Tibial nerve (tissue), 4 donors: ENCODE measurements around the gene UBE2E2.

ENCODE experiments used
- EP300 ChIP-seq, 2 donors: sonication (generic); formaldehyde crosslinking; IDR thresholded peaks; one replicate each; pipeline ENCODE4 v1.6.1; 2017; ENCODE audit warnings: antibody characterized with exemption in 2 of 2, mild to moderate bottlenecking in 1 of 2
- POLR2A ChIP-seq, 2 donors: fragments of 450-650 bp; IDR thresholded peaks; one replicate each; pipeline ENCODE4 v1.6.1; 2017; ENCODE audit warnings: antibody characterized with exemption in 2 of 2, mild to moderate bottlenecking in 2 of 2, moderate library complexity in 2 of 2
- TF ChIP-seq, protein P1 (sequence below), 5 experiments: fragments of 200-600 bp in 3 of 5; fragments of 450-650 bp in 2 of 5; sonication (generic) in 3 of 5; IDR thresholded peaks; one replicate each; pipeline ENCODE4 v1.5.1; 2016 to 2019; ENCODE audit warnings: antibody characterized with exemption in 5 of 5, mild to moderate bottlenecking in 3 of 5, moderate library complexity in 2 of 5

GRCh38 chr3:23450051-23450450 is 246.9 kb downstream of the UBE2E2 start:
- TF ChIP-seq, protein P1, sequence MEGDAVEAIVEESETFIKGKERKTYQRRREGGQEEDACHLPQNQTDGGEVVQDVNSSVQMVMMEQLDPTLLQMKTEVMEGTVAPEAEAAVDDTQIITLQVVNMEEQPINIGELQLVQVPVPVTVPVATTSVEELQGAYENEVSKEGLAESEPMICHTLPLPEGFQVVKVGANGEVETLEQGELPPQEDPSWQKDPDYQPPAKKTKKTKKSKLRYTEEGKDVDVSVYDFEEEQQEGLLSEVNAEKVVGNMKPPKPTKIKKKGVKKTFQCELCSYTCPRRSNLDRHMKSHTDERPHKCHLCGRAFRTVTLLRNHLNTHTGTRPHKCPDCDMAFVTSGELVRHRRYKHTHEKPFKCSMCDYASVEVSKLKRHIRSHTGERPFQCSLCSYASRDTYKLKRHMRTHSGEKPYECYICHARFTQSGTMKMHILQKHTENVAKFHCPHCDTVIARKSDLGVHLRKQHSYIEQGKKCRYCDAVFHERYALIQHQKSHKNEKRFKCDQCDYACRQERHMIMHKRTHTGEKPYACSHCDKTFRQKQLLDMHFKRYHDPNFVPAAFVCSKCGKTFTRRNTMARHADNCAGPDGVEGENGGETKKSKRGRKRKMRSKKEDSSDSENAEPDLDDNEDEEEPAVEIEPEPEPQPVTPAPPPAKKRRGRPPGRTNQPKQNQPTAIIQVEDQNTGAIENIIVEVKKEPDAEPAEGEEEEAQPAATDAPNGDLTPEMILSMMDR (IDR thresholded peaks at IDR 0.05), result no peak
- TF ChIP-seq POLR2A (IDR thresholded peaks at IDR 0.05) (no peak), EP300 (IDR thresholded peaks at IDR 0.05) (no peak)
